Epithelial cell of prostate (primary cell): Measurements from ENCODE around the gene ETS2.
A peak's percentile ranks its signal among the peaks of the same experiment; 100 is the strongest.

Experiments used
- DNase-seq: peaks from one replicate; pipeline ENCODE4 v3.0.0-alpha.2; 2011; ENCODE audit warnings: low read depth, low spot score
- H3K27ac ChIP-seq: fragments of 450-650 bp; 2 replicates; pipeline ENCODE4 v1.5.1; 2017; ENCODE audit warnings: mild to moderate bottlenecking

Gene ETS2

DNA sequence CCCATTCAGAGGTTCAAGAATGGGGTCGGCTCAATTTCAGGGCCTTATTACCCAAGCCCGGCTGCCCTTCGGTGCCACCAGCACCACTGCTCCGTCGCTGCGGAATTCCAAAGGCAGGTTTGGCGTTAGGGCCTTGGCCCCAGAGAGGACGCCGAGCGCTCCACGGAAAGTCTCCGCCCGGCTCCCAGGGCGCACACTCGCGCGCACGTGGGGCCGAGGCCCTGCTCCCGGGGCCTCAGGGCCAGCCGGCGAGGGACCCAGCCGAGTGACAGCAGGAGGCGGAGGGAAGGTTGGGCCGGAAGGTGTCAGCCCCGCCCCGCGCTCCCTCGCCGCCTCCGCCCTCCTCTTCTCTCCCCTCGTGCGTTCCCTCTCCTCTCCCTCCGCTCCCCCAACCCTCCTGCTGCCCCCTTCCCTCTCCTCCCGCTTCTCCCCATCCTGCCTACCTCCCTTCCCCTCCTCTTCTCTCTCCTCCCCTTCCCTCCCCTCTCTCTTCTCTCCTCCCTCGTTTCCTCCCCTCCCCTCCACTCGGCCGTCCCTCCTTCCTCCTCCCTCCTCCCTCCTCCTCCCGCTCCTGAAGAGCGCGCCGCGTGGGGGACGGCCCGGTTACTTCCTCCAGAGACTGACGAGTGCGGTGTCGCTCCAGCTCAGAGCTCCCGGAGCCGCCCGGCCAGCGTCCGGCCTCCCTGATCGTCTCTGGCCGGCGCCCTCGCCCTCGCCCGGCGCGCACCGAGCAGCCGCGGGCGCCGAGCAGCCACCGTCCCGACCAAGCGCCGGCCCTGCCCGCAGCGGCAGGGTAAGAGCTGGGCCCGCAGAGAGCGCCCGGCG lies at the start of gene ETS2:
Gene ETS2, plus strand, starts transcription at position 602 of the 825 bp plus-strand sequence. CDS start 4,106 bp downstream, outside the sequence.
- peak within 1 kb of the TSS; percentile 91 for H3K27ac ChIP-seq

DNA sequence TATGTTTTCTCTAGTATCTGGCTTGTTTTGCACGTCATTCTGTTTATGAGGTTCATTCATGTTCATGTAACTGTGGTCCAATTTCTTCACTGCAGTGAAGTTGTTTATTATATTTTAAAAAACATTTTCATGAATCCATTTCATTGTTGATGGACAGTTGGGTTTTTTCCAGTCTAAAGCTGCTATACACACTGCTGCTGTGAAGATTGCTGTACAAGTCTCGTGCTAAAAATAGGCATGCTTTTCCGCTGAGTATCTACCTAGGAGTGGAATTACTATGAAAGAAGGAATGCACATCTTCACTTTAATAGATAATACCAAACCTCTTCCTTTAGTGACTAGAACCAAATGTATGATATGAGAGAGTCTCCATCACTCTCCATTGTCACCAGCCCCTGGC lies 49.0 kb upstream of the ETS2 start:
- H3K27ac ChIP-seq: peak overlapping the region; percentile 47
- no peak for DNase-seq

More for the DNA sequence above, at the start of gene ETS2:
- DNase-seq: peak; percentile 93

DNA sequence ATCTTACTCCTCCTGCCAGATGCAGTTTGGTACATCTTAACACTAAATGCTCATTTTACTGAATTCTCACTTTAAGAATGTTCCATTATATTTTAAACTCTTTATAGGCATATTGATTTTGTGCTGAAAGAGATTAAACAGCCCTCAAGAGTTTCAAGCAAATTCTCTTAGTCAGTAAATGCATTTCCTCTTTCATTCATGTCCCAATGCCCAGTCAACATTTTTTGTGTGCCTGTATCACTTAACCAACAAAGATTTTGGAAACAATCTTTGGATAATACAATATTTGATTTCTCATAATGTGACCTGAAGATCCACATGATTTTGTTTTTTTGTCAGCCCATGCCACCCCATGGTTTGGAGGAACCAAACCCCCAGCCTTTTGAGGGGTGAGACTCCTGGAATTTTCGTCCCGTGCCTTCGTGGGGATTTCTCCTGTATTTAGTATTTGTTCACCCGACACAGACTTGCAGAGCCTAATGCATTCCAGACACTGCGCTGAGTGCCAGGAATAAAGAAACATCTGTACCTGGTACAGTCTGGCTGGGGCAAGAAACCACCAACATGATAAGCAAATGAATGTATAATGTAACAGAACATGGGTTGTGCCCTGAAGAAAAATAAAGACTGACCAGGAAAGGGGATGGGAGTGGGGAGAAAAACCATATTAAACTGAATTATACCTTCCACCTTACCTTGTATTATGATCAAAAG lies 47.1 kb upstream of the ETS2 start:
- no peak overlapping the region for H3K27ac ChIP-seq
- no peak for DNase-seq

DNA sequence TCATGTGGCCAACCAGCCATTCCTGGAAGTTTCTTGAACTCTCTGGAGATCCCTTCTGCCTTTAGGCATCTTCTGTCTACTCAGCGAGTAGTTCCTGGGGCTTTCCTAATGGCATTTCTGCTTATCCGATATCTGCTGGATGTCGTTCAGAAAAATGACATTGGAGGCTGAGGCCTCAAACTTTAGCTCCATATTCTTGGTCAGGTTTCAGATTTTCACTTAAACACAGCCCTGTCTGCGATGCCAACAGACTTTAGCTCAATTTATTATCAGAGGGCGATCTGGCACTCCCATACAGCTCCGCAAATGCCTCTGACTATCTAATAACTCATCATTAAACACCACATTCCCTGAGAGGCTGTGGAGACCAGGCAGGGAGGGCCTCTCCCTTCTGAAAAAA lies 46.3 kb upstream of the ETS2 start:
- DNase-seq: no peak

DNA sequence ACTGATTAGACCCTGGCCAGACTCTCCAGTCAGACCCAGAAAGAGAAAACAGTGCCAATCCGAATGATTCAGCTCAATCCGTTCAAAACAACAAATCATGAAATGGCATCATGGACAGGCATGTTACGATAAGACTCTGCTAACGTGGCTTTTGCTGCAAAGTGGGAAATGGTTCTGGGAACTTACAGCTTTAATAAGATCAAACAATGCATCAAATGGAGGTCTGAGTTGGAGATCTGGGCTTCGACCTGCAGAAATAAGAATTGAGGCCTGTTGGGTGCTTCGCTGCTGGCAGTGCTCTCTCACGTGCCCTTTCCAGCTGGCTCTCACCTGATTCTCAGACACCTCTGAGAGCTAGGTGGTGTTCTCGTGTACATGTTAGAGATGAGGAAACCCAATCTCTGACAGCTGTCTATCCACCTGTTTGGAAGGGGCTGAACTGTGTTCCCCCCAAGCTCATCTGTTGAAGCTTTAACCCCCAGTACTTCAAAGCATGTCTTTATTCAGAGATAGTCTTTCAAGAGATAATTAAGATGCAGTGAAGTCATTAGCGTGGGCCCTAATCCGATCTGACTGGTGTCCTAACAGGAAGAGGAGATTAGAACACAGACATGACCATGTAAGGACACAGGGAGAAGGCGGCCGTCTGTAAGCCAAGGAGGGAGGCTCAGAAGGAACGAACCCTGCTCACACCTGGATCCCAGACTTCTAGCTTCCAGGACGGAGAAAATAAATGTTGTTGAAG lies 45.5 kb upstream of the ETS2 start:
- DNase-seq: no peak
- H3K27ac ChIP-seq: no peak overlapping the region

More for the DNA sequence above, 46.3 kb upstream of the ETS2 start:
- no peak overlapping the region for H3K27ac ChIP-seq

DNA sequence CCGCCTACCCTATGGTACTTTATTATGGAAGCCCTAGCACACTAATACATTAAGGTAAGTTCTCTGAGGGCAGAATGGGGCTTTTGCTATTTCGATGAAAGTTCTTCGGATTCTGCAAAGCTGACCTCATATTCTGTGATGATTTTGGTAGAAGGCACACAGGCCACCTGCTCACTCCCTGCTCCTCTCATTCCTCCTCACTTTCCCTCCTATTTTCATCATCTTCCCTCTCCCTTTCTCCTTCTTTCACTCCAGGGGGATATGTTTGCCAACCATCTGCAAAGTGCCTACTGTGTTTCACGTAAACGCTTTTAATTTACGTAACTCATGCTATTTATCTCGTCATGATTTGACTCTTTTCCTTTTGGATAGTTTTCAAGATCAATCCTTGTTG lies 45.0 kb upstream of the ETS2 start:
- H3K27ac ChIP-seq: no peak overlapping the region
- no peak for DNase-seq

DNA sequence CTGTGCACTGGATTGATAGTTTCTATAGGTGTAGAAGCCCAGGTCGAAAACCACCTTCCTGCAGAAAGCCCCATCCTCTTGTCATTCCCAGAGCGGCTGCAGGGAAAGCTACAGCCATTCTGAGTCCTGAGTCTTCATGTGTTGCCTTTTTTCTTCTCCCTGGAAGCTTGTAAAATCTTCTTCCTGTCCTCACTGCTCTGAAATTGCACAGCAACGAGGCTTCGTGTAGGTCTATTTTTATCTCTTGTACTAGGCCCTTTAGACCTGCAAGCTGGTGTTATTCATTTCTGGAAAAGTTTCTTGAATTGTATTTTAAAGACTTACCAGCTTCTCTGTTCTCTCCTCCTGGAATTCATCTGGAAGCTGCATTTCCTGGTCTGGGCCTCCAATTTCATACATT lies 44.2 kb upstream of the ETS2 start:
- no peak for DNase-seq
- no peak overlapping the region for H3K27ac ChIP-seq

DNA sequence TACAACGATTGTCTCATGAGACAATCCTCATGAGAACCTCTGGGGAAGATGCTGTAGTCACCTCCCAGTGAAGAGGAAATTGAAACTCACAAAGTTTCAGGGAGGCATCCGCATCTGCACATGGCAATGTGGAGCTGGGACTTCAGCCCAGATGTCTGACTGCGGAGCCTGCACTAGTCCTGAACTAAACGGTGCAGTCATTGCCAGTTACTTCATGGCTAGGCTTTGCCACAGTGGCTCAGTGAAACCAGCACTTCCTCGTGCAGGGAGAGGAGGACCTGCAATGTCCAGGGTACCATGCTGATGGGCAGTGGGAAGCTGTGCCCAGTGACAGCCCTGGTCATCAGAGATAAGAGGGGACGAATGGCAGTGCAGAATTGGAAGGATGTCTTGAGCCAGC lies 40.7 kb upstream of the ETS2 start:
- no peak for DNase-seq
- no peak overlapping the region for H3K27ac ChIP-seq

DNA sequence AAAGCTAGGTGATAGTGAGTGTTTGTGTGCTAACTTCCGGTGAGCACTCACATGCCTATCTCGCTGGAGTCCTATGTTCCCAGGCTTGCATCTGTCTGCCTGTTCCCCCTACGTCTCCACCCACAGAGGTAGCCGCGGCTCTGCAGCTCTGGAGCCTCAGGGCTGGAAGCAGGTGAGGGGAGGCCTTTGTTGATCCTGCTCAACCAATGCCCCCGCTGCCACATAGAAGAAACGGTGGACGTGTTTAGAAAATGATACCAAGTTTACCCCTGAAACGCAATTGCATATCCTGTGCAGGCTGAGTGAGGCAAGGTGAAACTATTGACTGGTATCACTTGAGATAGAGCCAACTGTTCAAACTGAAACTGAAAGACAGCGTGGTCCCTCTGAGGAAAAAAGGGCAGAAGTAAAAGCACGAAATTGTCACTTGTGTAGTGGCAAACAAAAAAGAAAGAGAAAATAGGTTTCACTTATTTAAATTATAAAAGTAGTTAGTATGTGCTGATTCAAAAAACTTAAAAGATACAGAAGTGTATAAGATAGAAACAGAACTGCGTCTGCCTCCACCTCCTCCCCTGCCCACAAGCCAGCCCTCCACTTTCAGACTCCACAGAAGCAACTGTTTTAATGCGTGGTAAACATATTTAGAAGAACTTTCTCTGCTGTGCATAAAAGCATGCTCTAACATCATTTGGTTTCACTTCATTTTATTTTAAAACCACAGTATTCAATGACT lies 38.6 kb upstream of the ETS2 start:
- peak overlapping the region; percentile 41 for H3K27ac ChIP-seq
- peak; percentile 55 for DNase-seq

DNA sequence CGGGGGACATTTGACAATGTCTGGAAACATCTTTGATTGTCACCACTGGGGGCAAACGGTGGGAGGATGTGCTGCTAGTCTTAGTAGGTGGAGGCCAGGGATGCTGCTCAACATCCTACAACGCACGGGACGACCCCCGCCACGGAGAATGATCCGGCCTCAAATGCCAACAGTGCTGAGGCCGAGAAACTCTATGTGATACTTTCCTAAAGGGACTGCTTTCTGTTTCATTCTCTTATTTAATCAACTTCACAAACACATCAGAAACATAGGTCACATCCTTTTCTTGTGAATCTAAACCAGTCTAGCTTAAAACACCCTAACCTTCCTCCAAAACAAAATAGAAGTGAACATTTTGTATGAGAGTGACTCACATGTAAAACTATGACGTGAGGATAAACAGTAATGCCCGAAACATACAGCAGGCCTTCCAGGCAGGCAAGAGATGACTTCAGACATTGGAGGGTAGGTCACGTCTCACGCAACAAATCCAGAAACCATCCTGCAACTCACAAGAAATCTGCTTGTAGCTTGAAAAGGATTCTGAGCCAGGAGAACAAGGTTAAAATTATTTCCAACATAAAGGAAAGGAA lies 37.2 kb upstream of the ETS2 start:
- peak; percentile 59 for DNase-seq
- H3K27ac ChIP-seq: peak overlapping the region; percentile 54

DNA sequence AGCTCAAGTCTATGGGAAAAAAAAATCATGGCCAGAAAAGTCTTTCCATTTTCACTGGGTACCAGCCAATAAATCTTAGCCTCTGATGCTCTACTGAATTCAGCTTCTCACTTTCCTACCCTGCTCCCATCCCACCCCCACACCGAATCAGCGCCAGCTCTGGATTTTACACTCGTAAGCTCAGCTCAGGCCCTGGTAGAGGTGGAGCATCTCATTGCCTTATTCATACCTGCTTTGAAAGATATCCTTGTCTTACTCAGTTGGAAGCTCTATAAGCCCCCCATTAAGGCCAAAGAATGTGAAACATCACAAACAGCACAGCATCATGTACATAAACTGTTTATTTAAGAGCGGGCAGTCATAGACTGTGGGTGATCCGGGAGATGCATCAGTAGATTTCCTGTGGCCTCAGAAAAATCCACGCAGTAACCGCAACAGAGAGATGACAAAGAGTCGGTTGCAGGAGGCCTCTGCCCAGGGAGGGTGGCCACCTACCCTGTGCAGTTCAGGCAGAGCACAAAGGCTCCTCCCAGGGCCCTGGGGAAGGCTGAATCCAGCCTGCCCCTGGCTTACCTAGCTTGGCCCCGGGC lies 36.4 kb upstream of the ETS2 start:
- DNase-seq: no peak
- peak overlapping the region; percentile 54 for H3K27ac ChIP-seq

DNA sequence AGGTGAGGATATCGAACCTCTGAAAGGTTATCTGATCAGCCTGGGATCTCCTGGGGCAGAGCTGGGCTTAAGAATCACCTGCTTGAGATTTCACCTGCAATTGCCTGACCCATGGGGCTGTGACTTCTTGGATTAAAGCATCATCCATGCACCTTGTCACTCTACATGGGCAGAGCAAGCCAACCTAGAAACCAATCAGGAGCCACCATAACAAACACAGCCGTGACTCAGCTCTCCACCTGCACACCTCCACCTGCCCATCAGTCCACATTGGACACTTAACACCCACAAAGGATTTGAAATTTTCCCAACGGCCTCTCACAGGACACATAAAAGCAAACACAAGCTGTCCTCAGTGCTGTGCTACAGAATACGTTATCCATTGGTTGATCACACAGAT lies 35.1 kb upstream of the ETS2 start:
- no peak overlapping the region for H3K27ac ChIP-seq
- DNase-seq: no peak

DNA sequence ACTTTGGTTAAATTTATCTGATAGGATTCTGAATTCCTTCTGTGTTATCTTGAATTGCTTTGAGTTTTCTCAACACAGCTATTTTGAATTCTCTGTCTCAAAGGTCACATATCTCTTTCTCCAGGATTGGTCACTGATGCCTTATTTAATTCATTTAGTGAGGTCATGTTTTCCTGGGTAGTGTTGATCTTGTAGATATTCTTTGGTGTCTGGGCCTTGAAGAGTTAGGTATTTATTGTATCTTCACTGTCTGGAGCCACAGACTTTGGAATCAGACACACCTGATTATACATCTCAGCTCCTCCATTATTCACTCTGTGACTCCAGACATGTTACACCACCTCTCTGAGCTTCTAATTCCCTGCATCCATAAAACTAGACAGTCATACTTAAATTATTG lies 34.2 kb upstream of the ETS2 start:
- DNase-seq: no peak
- no peak overlapping the region for H3K27ac ChIP-seq

DNA sequence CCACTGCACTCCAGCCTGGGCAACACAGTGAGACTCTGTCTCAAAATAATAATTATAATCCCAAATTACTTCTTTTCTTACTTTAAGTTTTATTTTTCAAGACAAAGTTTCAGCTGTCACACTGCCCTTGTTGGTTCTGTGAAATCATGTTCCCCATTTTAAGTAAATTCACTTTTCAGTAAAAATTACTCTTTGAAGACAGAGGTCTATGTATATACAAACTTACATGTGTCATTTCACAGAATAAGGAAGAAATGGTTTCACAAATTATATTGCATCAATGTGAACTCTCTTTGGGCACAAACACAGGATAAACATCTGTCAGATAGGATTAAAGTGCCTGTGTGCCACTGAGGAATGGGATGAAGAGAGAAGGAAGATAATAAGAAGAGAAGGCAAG lies 33.1 kb upstream of the ETS2 start:
- H3K27ac ChIP-seq: peak overlapping the region; percentile 66

DNA sequence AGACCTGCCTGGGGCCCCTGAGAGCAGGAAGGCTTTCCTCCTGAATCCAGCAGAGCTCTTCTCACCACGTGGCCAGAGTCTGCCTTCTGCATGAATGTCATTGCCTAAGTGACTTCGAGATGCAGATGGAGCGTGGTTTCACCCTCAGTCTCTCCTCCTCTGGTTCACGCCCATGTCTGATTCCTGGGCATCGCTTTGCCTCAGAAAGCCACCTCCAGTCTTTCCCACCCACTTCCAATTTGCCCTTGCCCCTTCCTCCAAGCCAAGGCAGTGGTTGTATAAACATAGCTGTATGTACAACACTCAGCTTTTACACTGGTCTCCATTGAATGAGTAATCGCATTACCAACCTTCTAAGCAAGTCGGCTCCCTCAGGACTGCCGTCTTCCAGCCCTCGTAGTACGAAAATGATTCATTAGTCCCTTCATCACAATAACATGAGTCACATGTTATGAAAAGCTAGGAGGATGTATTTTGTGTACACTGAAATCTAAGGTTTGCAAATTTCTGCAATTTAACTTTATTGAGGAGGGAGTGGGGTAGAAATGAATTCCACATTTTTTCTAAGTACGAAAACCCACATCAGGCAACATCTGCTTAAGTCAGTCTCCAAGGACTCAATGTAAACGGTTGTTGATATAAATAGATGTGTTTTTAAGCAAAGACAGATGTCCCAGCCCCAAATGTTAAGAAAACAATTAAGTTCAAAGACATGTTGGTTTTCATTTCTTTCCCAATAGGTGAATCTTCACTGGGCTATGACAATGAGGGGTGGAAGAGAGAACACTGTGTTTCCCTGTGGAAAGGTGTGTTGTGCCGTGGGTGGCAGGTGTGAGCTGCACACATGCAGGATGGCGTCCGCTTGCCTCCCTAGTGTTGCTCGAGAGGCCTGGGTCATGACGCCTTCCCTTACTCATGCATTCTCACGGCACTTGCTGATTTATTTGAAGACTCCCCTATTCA lies 32.3 kb upstream of the ETS2 start:
- DNase-seq: peak; percentile 92
- H3K27ac ChIP-seq: peak overlapping the region; percentile 66

More for the DNA sequence above, 33.1 kb upstream of the ETS2 start:
- DNase-seq: no peak

DNA sequence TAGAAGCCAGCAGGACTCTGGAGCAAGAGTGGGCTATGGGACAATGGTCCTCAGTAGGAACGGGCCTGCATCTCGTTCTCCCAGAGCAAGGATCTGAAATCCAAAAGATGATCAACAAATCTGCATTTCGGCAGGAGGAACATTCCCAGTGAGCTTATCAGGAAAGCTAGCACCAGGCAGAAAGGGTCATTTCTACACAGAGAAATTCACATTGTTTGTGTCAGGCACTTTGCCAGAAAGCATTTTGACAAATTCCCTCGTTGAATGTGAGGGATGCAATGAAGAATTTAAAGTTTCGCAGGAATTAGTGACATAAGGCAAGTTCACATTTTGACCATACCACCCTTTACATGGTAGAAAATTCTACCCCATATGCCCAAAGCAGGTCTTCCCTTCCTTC lies 31.6 kb upstream of the ETS2 start:
- DNase-seq: no peak
- H3K27ac ChIP-seq: no peak overlapping the region

DNA sequence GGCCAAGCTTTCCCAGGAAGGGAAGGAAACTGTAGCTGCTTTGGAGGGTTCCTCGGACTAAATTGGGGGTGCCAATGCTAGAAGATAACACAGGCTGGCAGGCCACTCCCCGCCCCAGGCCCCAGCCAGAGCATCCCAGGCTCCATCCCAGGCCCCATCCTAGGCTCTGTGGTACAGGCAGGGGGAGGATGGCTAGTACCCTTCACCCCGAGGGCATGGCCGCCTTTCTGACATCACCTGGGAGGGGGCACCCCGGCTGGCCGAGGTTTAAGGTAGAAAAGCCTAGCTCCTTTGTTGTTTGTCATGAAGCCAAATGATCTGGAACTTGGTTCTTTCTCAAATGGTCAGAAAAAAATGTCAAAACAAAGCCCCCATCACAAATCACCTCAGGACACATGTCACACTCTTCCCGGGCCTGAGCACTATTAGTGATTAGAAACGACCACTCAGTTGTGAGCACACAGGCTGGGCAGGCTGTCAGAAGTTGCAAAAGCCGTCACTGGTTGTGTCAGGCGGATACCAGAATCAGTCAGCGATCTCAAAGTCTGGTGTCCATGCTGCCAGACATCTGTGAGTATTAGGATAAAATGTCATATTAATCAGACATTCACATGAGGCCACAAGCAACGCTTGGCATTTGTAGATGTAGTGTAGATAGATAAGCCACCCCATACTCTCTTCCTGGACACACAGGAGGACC lies 31.0 kb upstream of the ETS2 start:
- no peak for DNase-seq
- H3K27ac ChIP-seq: no peak overlapping the region

DNA sequence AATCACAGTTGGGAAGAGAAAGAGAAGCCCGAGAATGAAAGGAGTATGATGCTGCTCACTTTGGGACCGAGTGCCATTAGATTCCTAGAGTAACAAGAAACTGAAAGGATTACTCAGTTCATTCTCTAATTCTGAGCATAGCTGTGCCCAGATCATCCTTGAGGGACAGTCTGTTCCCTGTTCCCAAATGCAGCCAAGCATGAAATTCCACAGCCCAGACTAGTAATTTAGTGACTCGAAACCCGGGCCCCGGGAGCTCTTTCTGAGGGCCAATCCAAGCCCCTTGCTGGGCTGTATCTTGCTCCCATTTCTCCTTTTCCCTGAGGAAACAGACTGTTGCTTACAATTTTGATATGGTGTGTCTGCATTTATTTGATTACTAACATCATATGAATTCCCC lies 30.0 kb upstream of the ETS2 start:
- no peak overlapping the region for H3K27ac ChIP-seq
- DNase-seq: no peak
